Omental fat pad (tissue), 4 donors: Measurements from ENCODE around the gene CCDC30. TPM values are rescaled to one million over a fixed set of nuclear protein-coding genes. Genes with fewer than 3 reads are reported as not detected.
A peak's percentile ranks its signal among the peaks of the same experiment; 100 is the strongest.
"Not testable (repeated sequence)": the region's sequence is repeated elsewhere in the genome, so short reads cannot be mapped to it uniquely, and the experiment has no call there.

Experiments used
- ATAC-seq: fragments of 150-250 bp; one replicate; pipeline ENCODE4 v1.9.1; 2016; ENCODE audit warnings: mild to moderate bottlenecking, moderate library complexity; ENCODE audit not compliant: low FRiP score
- DNase-seq: peaks from one replicate; pipeline ENCODE4 v3.0.0-alpha.2; 2019; ENCODE audit warnings: low spot score
- CTCF ChIP-seq, 3 donors: fragments of 450-650 bp; IDR thresholded peaks; one replicate each; pipeline ENCODE4 v1.5.1; 2016 to 2017; ENCODE audit warnings: antibody characterized with exemption in 3 of 3, mild to moderate bottlenecking in 3 of 3, moderate library complexity in 2 of 3
- total RNA-seq, 4 donors: library from RNA; depleted of rRNA; stranded (reverse); fragments of >200 nt; gene quantifications; one replicate each; pipeline ENCODE4 v1.1.0, GENCODE V29; 2016

The CCDC30 gene
- total RNA-seq, 4 donors from 2014 or later: 1.9 to 3.5 (median 2.6) TPM

DNA sequence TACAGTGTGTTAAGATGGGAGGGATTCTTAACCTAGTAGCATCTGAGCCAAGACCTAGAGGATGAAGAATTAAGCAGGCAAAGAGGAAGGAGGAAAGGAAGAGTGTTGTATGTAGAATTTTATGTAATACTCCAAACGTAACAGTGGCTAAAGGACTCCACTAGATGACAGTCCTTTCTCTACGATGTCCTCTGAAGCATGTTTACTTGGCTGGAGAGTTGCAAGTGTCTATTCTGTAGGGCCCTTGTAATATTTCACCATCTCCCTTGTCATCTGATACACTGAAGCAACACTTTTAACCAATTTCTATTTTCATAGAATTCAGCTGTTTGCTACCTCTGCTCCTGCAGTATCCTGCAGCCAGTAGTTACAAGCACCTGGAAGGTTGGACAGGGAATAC, 217.0 kb downstream of the CCDC30 start:
- DNase-seq: no peak
- ATAC-seq: no peak
- TF ChIP-seq CTCF (IDR thresholded peaks at IDR 0.05): no peak

- no peak for DNase-seq
- TF ChIP-seq CTCF (IDR thresholded peaks at IDR 0.05): no peak
- ATAC-seq: no peak
Measured at GRCh38 chr1:42680921-42681683, 218.0 kb downstream of the CCDC30 start.

- ATAC-seq: peak; percentile 96
- peak; percentile 94 for DNase-seq
- TF ChIP-seq CTCF (IDR thresholded peaks at IDR 0.05): no peak
Measured at GRCh38 chr1:42681741-42682483, 218.8 kb downstream of the CCDC30 start, which contains the start of gene YBX1. Gene YBX1, plus strand, starts transcription at chr1:42682418. Its CDS starts 148 bp downstream, at chr1:42682566.

GRCh38 chr1:42682484-42682738, 219.3 kb downstream of the CCDC30 start:
- ATAC-seq, DNase-seq: not testable (repeated sequence)

GRCh38 chr1:42682739-42683531, 219.8 kb downstream of the CCDC30 start:
- no peak for TF ChIP-seq CTCF (IDR thresholded peaks at IDR 0.05)
- ATAC-seq: peak; percentile 75
- no peak for DNase-seq

DNA sequence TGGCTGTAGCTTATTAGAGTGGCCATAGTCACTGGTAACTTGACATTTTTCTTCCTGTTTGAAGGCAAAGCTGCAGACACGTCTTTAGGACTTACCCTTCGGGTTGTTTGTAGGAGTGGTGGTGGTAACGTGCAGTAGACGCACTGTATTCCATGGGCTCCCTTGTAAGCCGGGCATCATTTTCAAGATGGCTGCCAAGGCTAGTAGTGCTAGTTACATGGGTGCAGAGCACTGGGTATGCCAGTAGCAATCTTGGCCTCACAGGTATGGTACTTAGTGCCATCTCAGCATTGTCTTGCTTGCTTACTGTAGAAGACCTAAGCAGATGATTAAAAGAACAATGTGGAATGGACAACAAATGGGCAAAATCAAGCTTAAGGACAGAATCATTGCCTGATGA, 221.1 kb downstream of the CCDC30 start:
- TF ChIP-seq CTCF (IDR thresholded peaks at IDR 0.05): no peak
- DNase-seq (no peak), ATAC-seq (no peak)

GRCh38 chr1:42686418-42686817, 223.3 kb downstream of the CCDC30 start:
- DNase-seq (no peak), ATAC-seq (no peak)
- no peak for TF ChIP-seq CTCF (IDR thresholded peaks at IDR 0.05)
